H1 (cell line): ENCODE data around the gene SMYD3. TPM values are rescaled to one million over a fixed set of nuclear protein-coding genes. Genes with fewer than 3 reads are reported as not detected.

Experiments
- CTCF ChIA-PET: fragments of 300-600 bp; sonication (Branson Sonifier 250); formaldehyde crosslinking; loops from one replicate; lab custom pipeline; 2021; ENCODE audit not compliant: partially characterized antibody; lab: Charles Lee
- POLR2A ChIA-PET: fragments of 300-600 bp; sonication (Branson Sonifier 250); formaldehyde crosslinking; loops from one replicate; lab custom pipeline; 2021; ENCODE audit warnings: inconsistent platforms; ENCODE audit not compliant: partially characterized antibody; lab: Charles Lee
- DNase-seq, 2 experiments: peaks; one replicate each; pipeline versions ENCODE4 v3.0.0 to v3.0.0-alpha.2; 2010 to 2022; ENCODE audit warnings: low spot score in 2 of 2, low read depth in 1 of 2, mixed read lengths in 1 of 2
- FAIRE-seq: peaks from 2 replicates; lab custom pipeline; 2011; peaks lifted over from hg19 to GRCh38; lab: Jason Lieb, UNC
- H2AFZ ChIP-seq: 2 replicates; pipeline ENCODE4 v1.8.1; 2012; ENCODE audit warnings: low read length, inconsistent platforms
- H2AK5ac ChIP-seq: 2 replicates; pipeline ENCODE4 v1.6.1; 2013; ENCODE audit warnings: low read depth, low read length
- H2BK120ac ChIP-seq: replicated peaks from 2 replicates; pipeline ENCODE3; 2013; ENCODE audit warnings: low read depth, low read length, inconsistent platforms
- H2BK12ac ChIP-seq: 2 replicates; pipeline ENCODE4 v1.6.1; 2013; ENCODE audit warnings: low read depth, low read length
- H2BK15ac ChIP-seq: 2 replicates; pipeline ENCODE4 v1.6.1; 2013; ENCODE audit warnings: low read length
- H2BK20ac ChIP-seq: 2 replicates; pipeline ENCODE4 v1.6.1; 2013; ENCODE audit warnings: low read length
- H2BK5ac ChIP-seq: 2 replicates; pipeline ENCODE4 v1.6.1; 2013; ENCODE audit warnings: low read depth, low read length
- H3K14ac ChIP-seq: 2 replicates; pipeline ENCODE4 v1.6.1; 2013; ENCODE audit warnings: inconsistent platforms; ENCODE audit not compliant: insufficient read length
- H3K18ac ChIP-seq: 2 replicates; pipeline ENCODE4 v1.6.1; 2013; ENCODE audit warnings: low read length; ENCODE audit errors: extremely low read depth
- H3K23ac ChIP-seq: 2 replicates; pipeline ENCODE4 v1.6.1; 2013; ENCODE audit warnings: inconsistent platforms; ENCODE audit not compliant: insufficient read length
- H3K23me2 ChIP-seq: 2 replicates; pipeline ENCODE4 v1.6.1; 2013; ENCODE audit warnings: low read depth, low read length
- H3K27ac ChIP-seq: 2 replicates; pipeline ENCODE4 v1.6.1; 2011; ENCODE audit warnings: low read depth, low read length, inconsistent platforms
- H3K27me3 ChIP-seq, 4 experiments: replicated peaks in 1 of 4; 1 replicate in 1 of 4; 2 replicates in 3 of 4; pipeline versions ENCODE4 v1.6.1 to v1.8.1; 2011 to 2013; ENCODE audit warnings: low read length in 3 of 4, mild to moderate bottlenecking in 3 of 4, inconsistent platforms in 2 of 4, mixed read lengths in 2 of 4, moderate library complexity in 1 of 4; ENCODE audit not compliant: control insufficient read depth in 3 of 4, insufficient read depth in 3 of 4; ENCODE audit errors: extremely low read depth in 1 of 4
- H3K36me3 ChIP-seq, 4 experiments: 2 replicates each; pipeline versions ENCODE4 v1.6.1 to v1.8.1; 2011 to 2013; ENCODE audit warnings: mild to moderate bottlenecking in 4 of 4, low read length in 3 of 4, moderate library complexity in 2 of 4, control low read depth in 1 of 4, inconsistent platforms in 1 of 4; ENCODE audit not compliant: insufficient read depth in 4 of 4, control insufficient read depth in 2 of 4
- H3K4ac ChIP-seq: replicated peaks from 2 replicates; pipeline ENCODE3; 2013; ENCODE audit warnings: low read length, low read depth, mixed read lengths, inconsistent platforms; ENCODE audit not compliant: insufficient read length
- H3K4me1 ChIP-seq, 4 experiments: replicated peaks in 1 of 4; 1 replicate in 1 of 4; 2 replicates in 3 of 4; pipeline versions ENCODE4 v1.6.1 to v1.8.1; 2011 to 2013; ENCODE audit warnings: low read length in 3 of 4, inconsistent platforms in 2 of 4, mixed read lengths in 1 of 4; ENCODE audit not compliant: insufficient read depth in 4 of 4, control insufficient read depth in 3 of 4
- H3K4me2 ChIP-seq, 2 experiments: 2 replicates each; pipeline versions ENCODE4 v1.6.1 to v1.8.1; 2011 to 2013; ENCODE audit warnings: low read depth in 2 of 2, low read length in 2 of 2, control low read depth in 1 of 2, inconsistent platforms in 1 of 2, mild to moderate bottlenecking in 1 of 2; ENCODE audit not compliant: insufficient read depth in 1 of 2
- H3K4me3 ChIP-seq, 4 experiments: fragments of 200-600, 300-600 bp in 1 of 4; sonication (generic), shearing (Covaris generic), sonication (Bioruptor Twin) in 1 of 4; 2 replicates each; pipeline versions ENCODE4 v1.5.1 to v1.8.1; 2011 to 2016; ENCODE audit warnings: low read length in 4 of 4, low read depth in 3 of 4, control low read depth in 2 of 4, inconsistent platforms in 2 of 4, mild to moderate bottlenecking in 2 of 4, mixed read lengths in 1 of 4, moderate library complexity in 1 of 4; ENCODE audit not compliant: insufficient read depth in 2 of 4; ENCODE audit errors: extremely low read depth in 1 of 4
- H3K56ac ChIP-seq: replicated peaks from 2 replicates; pipeline ENCODE3; 2013; ENCODE audit warnings: low read depth, mild to moderate bottlenecking, mixed read lengths, low read length, inconsistent platforms; ENCODE audit not compliant: insufficient read length
- H3K79me1 ChIP-seq: 2 replicates; pipeline ENCODE4 v1.6.1; 2013; ENCODE audit warnings: low read depth, low read length, control low read depth
- H3K79me2 ChIP-seq, 2 experiments: 2 replicates each; pipeline versions ENCODE4 v1.6.1 to v1.8.1; 2012 to 2013; ENCODE audit warnings: low read length in 2 of 2, mild to moderate bottlenecking in 2 of 2, inconsistent platforms in 1 of 2; ENCODE audit not compliant: insufficient read depth in 2 of 2, control insufficient read depth in 1 of 2
- H3K9ac ChIP-seq, 4 experiments: replicated peaks in 1 of 4; 1 replicate in 1 of 4; 2 replicates in 3 of 4; pipeline versions ENCODE4 v1.6.1 to v1.8.1; 2011 to 2013; ENCODE audit warnings: low read depth in 3 of 4, low read length in 3 of 4, control low read depth in 2 of 4, mild to moderate bottlenecking in 2 of 4, moderate library complexity in 2 of 4, inconsistent platforms in 1 of 4; ENCODE audit errors: extremely low read depth in 1 of 4
- H3K9me3 ChIP-seq, 2 experiments: 2 replicates each; pipeline versions ENCODE4 v1.6.1 to v1.8.1; 2012 to 2013; ENCODE audit warnings: mild to moderate bottlenecking in 2 of 2, moderate library complexity in 2 of 2, control low read depth in 1 of 2, inconsistent platforms in 1 of 2, low read depth in 1 of 2, low read length in 1 of 2, mixed read lengths in 1 of 2; ENCODE audit not compliant: insufficient read depth in 2 of 2
- H4K20me1 ChIP-seq, 2 experiments: replicated peaks in 1 of 2; 2 replicates each; pipeline versions ENCODE3 to v1.8.1; 2011 to 2013; ENCODE audit warnings: inconsistent platforms in 2 of 2, low read length in 2 of 2, mild to moderate bottlenecking in 1 of 2; ENCODE audit not compliant: insufficient read depth in 2 of 2, control insufficient read depth in 1 of 2
- H4K5ac ChIP-seq: 2 replicates; pipeline ENCODE4 v1.6.1; 2013; ENCODE audit warnings: low read length, low read depth, mixed read lengths, inconsistent platforms; ENCODE audit not compliant: insufficient read length
- H4K8ac ChIP-seq: 2 replicates; pipeline ENCODE4 v1.8.0; 2013; ENCODE audit warnings: mild to moderate bottlenecking, moderate library complexity, low read length, inconsistent platforms; ENCODE audit not compliant: insufficient read depth; ENCODE audit errors: extremely low read depth
- H4K91ac ChIP-seq: replicated peaks from 2 replicates; pipeline ENCODE3; 2013; ENCODE audit warnings: low read length, mixed read lengths, inconsistent platforms; ENCODE audit not compliant: insufficient read length
- ASH2L ChIP-seq: fragments of 200-600, 300-600 bp; sonication (generic); IDR thresholded peaks from one replicate; pipeline ENCODE4 v1.7.1; 2017; ENCODE audit warnings: low read length
- CBX8 ChIP-seq: fragments of 300-800, 300-1000 bp; sonication (generic); IDR thresholded peaks from 2 replicates; pipeline ENCODE4 v1.7.1; 2016; ENCODE audit warnings: low read depth, low read length, borderline replicate concordance
- CEBPB ChIP-seq: IDR thresholded peaks from 2 replicates; pipeline ENCODE4 v1.6.1; 2012; ENCODE audit warnings: low read depth, low read length
- CHD1 ChIP-seq: IDR thresholded peaks from 2 replicates; pipeline ENCODE4 v1.6.1; 2012; ENCODE audit warnings: low read depth, low read length, improper control_type of control experiment
- CREB1 ChIP-seq: IDR thresholded peaks from 2 replicates; pipeline ENCODE4 v1.6.1; 2012; ENCODE audit warnings: inconsistent platforms
- EZH2 ChIP-seq: fragments of 200-600 bp; sonication (generic); IDR thresholded peaks from 2 replicates; pipeline ENCODE4 v1.7.1; 2012; ENCODE audit warnings: low read depth, mild to moderate bottlenecking, moderate library complexity, low read length, inconsistent platforms; ENCODE audit not compliant: severe bottlenecking
- POLR2A ChIP-seq, 2 experiments: IDR thresholded peaks; 1 replicate in 1 of 2; 2 replicates in 1 of 2; pipeline ENCODE4 v1.6.1; 2011; ENCODE audit warnings: low read depth in 2 of 2, low read length in 2 of 2, mild to moderate bottlenecking in 2 of 2; ENCODE audit errors: control extremely low read depth in 1 of 2
- RBBP5 ChIP-seq: IDR thresholded peaks from 2 replicates; pipeline ENCODE4 v1.7.1; 2012; ENCODE audit warnings: low read depth, mild to moderate bottlenecking, inconsistent platforms, low read length, moderate library complexity, borderline replicate concordance
- SP2 ChIP-seq: IDR thresholded peaks from 2 replicates; pipeline ENCODE4 v1.6.1; 2012; ENCODE audit warnings: mild to moderate bottlenecking, low read length, inconsistent platforms
- SP4 ChIP-seq: IDR thresholded peaks from 2 replicates; pipeline ENCODE4 v1.6.1; 2012; ENCODE audit warnings: low read length, inconsistent platforms
- TAF1 ChIP-seq: IDR thresholded peaks from 2 replicates; pipeline ENCODE4 v1.6.1; 2011; ENCODE audit warnings: mild to moderate bottlenecking, low read depth, low read length
- TCF12 ChIP-seq: IDR thresholded peaks from 2 replicates; pipeline ENCODE4 v1.6.1; 2011; ENCODE audit warnings: low read depth, mild to moderate bottlenecking, low read length
- WGBS, 2 experiments: shearing (Covaris generic) in 1 of 2; methylation state at CpG; one replicate each; pipeline versions ENCODE4 v1.1.6 to v1.1.7; 2013 to 2015; ENCODE audit warnings: low lambda C conversion rate in 2 of 2, mixed read lengths in 2 of 2, inconsistent platforms in 1 of 2, low coverage in 1 of 2, missing lambda C conversion rate in 1 of 2; ENCODE audit not compliant: insufficient replicate concordance in 2 of 2, insufficient coverage in 1 of 2, insufficient read length in 1 of 2; ENCODE audit errors: extremely low coverage in 1 of 2, missing lambda C conversion rate in 1 of 2; 5-methylcytosine and 5-hydroxymethylcytosine counted together
- polyA plus RNA-seq, 7 experiments: library from polyadenylated mRNA; depleted of rRNA in 3 of 7; stranded (reverse) in 5 of 7; unstranded in 2 of 7; fragments of >200 nt in 5 of 7; fragments of 200-250 nt in 2 of 7; gene quantifications; 1 replicate in 5 of 7; 2 replicates in 1 of 7; 4 replicates in 1 of 7; pipeline versions ENCODE4 v1.2.1 to v1.2.3, GENCODE V29; 2011 to 2013; ENCODE audit warnings: missing spikeins in 2 of 7, mixed read lengths in 2 of 7
- total RNA-seq: library from RNA; stranded (reverse); fragmentation: NEBNext Ultra II Directional; extraction: Animal tissue kit (Norgen Biotek cat#: 25700); gene quantifications from 2 replicates; pipeline ENCODE4 v1.2.1, GENCODE V29; 2021
- TF ChIP-seq, protein P1 (sequence below): IDR thresholded peaks from 2 replicates; pipeline ENCODE4 v1.6.1; 2011; ENCODE audit warnings: low read length, improper control_type of control experiment

SMYD3 gene
- total and polyA plus RNA-seq, 2 of the 8 experiments (the other 6 are each of a cell fraction or from before 2014, with no cell fraction given), result 17.3 to 25.4 TPM

DNA sequence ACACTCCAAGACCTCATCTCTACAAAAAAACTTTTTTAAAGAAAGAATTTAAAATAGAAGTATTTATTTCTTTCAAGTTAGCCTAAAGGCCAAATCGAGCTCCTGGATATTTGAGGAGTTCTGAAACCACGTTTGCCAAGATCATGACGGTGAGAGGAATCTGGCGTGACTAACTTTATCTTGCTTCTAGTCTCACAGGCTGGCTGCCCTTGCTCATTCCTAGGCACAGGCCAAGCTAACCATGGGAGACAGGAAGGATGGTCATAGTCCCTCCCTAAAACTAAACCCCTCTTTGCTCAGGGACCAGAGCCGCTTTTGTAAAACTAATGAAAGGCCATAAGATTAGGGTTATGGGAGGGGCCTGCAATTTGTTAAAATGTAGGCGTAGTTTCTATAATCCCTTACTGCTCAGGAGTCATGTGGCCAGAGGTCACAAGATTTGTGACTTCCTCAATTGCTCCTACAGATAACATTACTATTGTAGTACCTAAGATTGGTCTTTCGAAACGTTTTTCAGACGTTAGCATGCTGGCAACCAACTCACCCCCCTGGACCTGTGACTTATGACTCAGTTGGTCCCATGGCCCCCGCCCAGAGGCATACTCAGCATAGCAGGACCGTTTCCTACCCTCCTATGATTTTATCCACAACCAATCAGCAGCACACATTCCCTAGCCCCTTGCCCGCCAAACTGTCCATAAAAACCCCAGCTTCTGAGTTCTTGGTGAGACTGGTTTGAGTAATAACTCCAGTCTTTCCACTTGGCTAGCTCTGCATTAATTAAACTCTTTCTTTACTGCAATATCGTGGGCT lies 425.0 kb downstream of the SMYD3 start:
- Histone ChIP-seq H3K9me3 (peaks cover 8% of the 10 kb centered on the region in 2 experiments; a peak in 2 of 4 replicates), H2BK20ac (no peak overlapping the region), H3K4me3 (no peak overlapping the region), H2AFZ (no peak overlapping the region), H3K18ac (no peak overlapping the region), H3K79me2 (no peaks in the 10 kb centered on the region), H3K23ac (no peak overlapping the region), H2BK120ac (no peak overlapping the region), H2AK5ac (no peak overlapping the region), H3K56ac (no peak overlapping the region), H3K9ac (no peak overlapping the region), H3K79me1 (no peaks in the 10 kb centered on the region), H4K91ac (no peak overlapping the region), H3K27ac (no peak overlapping the region), H3K4me1 (no peaks in the 10 kb centered on the region), H4K20me1 (no peaks in the 10 kb centered on the region), H4K5ac (no peak overlapping the region), H2BK15ac (no peak overlapping the region), H2BK12ac (no peak overlapping the region), H3K4me2 (no peak overlapping the region), H3K27me3 (no peaks in the 10 kb centered on the region), H3K4ac (no peak overlapping the region), H4K8ac (no peak overlapping the region), H3K36me3 (no peaks in the 10 kb centered on the region; a peak in 1 of 8 replicates), H3K23me2 (no peaks in the 10 kb centered on the region), H3K14ac (no peak overlapping the region), H2BK5ac (no peak overlapping the region)
- 92% methylated on average over 13 of the region's 13 CpGs; no CpG with 5 or more reads in 1 of the 2 experiments for WGBS, 2 experiments
- DNase-seq (no peak), FAIRE-seq (no peak)
- ChIA-PET CTCF (no interaction called here), POLR2A (no interaction called here)
- TF ChIP-seq, protein P1, sequence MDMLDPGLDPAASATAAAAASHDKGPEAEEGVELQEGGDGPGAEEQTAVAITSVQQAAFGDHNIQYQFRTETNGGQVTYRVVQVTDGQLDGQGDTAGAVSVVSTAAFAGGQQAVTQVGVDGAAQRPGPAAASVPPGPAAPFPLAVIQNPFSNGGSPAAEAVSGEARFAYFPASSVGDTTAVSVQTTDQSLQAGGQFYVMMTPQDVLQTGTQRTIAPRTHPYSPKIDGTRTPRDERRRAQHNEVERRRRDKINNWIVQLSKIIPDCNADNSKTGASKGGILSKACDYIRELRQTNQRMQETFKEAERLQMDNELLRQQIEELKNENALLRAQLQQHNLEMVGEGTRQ, result no peak
- no peak for TF ChIP-seq POLR2A (IDR thresholded peaks at IDR 0.05; ENCODE audit: control extremely low read depth in 1 of 2, low read depth in 2 of 2, low read length in 2 of 2)
- TF ChIP-seq CEBPB, result no peak
- TF ChIP-seq SP2, result no peak
- no peak for TF ChIP-seq SP4
- no peak for TF ChIP-seq ASH2L
- TF ChIP-seq CHD1, result no peak
- no peak for TF ChIP-seq TAF1
- no peak for TF ChIP-seq TCF12
- TF ChIP-seq CREB1, result no peak
- no peak for TF ChIP-seq RBBP5
- no peak for TF ChIP-seq EZH2
- no peak for TF ChIP-seq CBX8
